MCF 10A (cell line): Measurements from ENCODE around the gene RXFP4. TPM values are rescaled to one million over a fixed set of nuclear protein-coding genes. Genes with fewer than 3 reads are reported as not detected.
A peak's percentile ranks its signal among the peaks of the same experiment; 100 is the strongest.

Experiments
- BruUV-seq: library from RNA; stranded (reverse); fragments of 400-500 nt; replicated peaks from 2 replicates; lab custom pipeline; 2021; lab: Mats Ljungman, UMichigan
- CTCF ChIA-PET: fragments of 300-600 bp; sonication (Branson Sonifier 250); formaldehyde crosslinking; extraction: SDS; loops from one replicate; lab custom pipeline; 2021; ENCODE audit warnings: antibody characterized with exemption, inconsistent platforms; lab: Yijun Ruan, JAX
- POLR2A ChIA-PET: fragments of 300-600, 350-650 bp; sonication (Branson Sonifier 250); formaldehyde crosslinking; extraction: SDS; loops from one replicate; lab custom pipeline; 2020; ENCODE audit warnings: antibody characterized with exemption, inconsistent platforms; lab: Yijun Ruan, JAX
- DNase-seq: peaks from one replicate; pipeline ENCODE4 v3.0.0-alpha.2; 2018; ENCODE audit not compliant: unreplicated experiment
- H3K27ac Mint-ChIP-seq: one replicate; pipeline ENCODE4 v1.8.0; 2022; ENCODE audit warnings: mild to moderate bottlenecking, low read depth, mixed read lengths; ENCODE audit not compliant: unreplicated experiment
- H3K27me3 Mint-ChIP-seq: one replicate; pipeline ENCODE4 v1.8.0; 2022; ENCODE audit warnings: mixed read lengths; ENCODE audit not compliant: insufficient read depth, unreplicated experiment
- H3K36me3 Mint-ChIP-seq: one replicate; pipeline ENCODE4 v1.8.0; 2022; ENCODE audit warnings: mild to moderate bottlenecking, moderate library complexity, mixed read lengths; ENCODE audit not compliant: insufficient read depth, unreplicated experiment
- H3K4me1 Mint-ChIP-seq: one replicate; pipeline ENCODE4 v1.8.0; 2022; ENCODE audit warnings: mixed read lengths; ENCODE audit not compliant: insufficient read depth, unreplicated experiment
- H3K4me3 Mint-ChIP-seq: one replicate; pipeline ENCODE4 v1.8.0; 2022; ENCODE audit warnings: mild to moderate bottlenecking, moderate library complexity, mixed read lengths; ENCODE audit not compliant: unreplicated experiment
- H3K9me3 Mint-ChIP-seq: one replicate; pipeline ENCODE4 v1.8.0; 2022; ENCODE audit warnings: mixed read lengths; ENCODE audit not compliant: unreplicated experiment
- intact Hi-C: fragments of 100-400 bp; cut with micrococcal nuclease; formaldehyde crosslinking; loops from 2 replicates; pipeline ENCODE4 v1.14.1; 2022
- total RNA-seq: library from RNA; stranded (reverse); gene quantifications from 2 replicates; pipeline ENCODE4 v1.2.3, GENCODE V29; 2022
- TF ChIP-seq, protein P1 (sequence below): fragments of 200-600 bp; IDR thresholded peaks from one replicate; pipeline ENCODE4 v1.8.0; 2022; ENCODE audit warnings: antibody characterized with exemption, mild to moderate bottlenecking; ENCODE audit not compliant: unreplicated experiment

The RXFP4 gene
- total RNA-seq, 1 experiment from 2014 or later: not detected

DNA sequence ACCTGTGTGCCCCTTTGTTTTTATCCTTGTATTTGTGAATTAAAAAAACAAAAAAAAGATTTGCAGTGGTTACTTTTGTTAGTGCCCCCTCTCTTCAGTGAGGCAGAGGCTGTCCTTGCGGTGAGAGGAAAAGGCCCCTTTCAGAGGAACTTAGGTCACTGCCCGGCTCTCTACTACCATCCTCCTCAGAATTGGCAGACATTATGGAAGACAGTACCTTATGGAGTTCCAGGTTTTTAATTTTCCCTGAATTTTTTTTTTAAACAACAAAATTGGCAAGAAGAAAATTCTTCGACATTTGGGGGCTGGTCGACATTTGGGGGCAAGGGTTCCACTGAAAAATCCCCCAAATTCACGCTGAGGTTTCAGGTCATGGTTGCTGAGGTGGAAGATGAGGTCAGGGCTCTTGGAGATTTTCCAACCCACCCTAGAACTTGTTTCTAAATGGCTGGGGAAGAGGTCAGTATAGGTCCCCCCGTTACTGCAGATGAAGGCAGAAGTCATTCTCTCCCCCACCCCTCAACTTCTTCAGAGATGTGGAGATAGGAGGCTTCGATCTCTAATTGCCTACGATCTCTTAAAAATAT is 5.3 kb downstream of the RXFP4 start:
- POLR2A ChIA-PET: interaction anchor here (0.6 to 1.2 kb wide), 5 partner anchors 9 to 34 kb away, joined by 3 to 6 read pairs (median 4); partner anchors contain the start of genes ARHGEF2 and KHDC4

DNA sequence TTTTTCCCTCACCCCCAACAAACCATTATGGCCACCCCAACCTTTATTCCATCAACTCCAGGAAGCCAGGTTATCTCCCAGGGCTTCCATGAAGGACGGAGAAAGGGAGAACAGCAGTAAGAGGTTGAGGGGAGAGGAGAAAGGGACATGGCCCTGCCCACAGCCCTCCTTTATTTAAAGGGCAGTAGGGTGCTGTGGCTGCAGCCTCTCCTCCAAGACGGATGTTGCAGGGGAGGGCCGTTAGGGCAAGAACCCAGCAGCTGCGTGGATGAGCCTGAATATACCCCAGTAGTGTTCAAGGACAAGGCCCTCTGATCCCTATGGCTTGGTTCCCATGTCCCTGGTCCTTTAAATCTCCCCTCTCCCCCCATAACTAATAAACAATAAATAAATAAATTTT is 5.9 kb downstream of the RXFP4 start:
- H3K4me3 Mint-ChIP-seq: no peak overlapping the region
- peak overlapping the region; percentile 14 for H3K27ac Mint-ChIP-seq
- ChIA-PET CTCF (interaction anchor here (0.6 to 5.1 kb wide), 5 partner anchors 9 to 498 kb away, joined by 3 to 25 read pairs (median 5); partner anchors contain the start of gene KHDC4), POLR2A (interaction anchor here (0.8 to 1.7 kb wide), 3 partner anchors 10 to 53 kb away, joined by 3 to 4 read pairs (median 4); no protein-coding TSS in a partner anchor)
- BruUV-seq: no TSS peak
- intact Hi-C loops: no loop called here
- H3K4me1 Mint-ChIP-seq: peaks cover 25% of the 10 kb centered on the region
- peaks cover 77% of the 10 kb centered on the region for H3K36me3 Mint-ChIP-seq
- H3K9me3 Mint-ChIP-seq: no peaks in the 10 kb centered on the region
- TF ChIP-seq, protein P1, sequence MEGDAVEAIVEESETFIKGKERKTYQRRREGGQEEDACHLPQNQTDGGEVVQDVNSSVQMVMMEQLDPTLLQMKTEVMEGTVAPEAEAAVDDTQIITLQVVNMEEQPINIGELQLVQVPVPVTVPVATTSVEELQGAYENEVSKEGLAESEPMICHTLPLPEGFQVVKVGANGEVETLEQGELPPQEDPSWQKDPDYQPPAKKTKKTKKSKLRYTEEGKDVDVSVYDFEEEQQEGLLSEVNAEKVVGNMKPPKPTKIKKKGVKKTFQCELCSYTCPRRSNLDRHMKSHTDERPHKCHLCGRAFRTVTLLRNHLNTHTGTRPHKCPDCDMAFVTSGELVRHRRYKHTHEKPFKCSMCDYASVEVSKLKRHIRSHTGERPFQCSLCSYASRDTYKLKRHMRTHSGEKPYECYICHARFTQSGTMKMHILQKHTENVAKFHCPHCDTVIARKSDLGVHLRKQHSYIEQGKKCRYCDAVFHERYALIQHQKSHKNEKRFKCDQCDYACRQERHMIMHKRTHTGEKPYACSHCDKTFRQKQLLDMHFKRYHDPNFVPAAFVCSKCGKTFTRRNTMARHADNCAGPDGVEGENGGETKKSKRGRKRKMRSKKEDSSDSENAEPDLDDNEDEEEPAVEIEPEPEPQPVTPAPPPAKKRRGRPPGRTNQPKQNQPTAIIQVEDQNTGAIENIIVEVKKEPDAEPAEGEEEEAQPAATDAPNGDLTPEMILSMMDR: no peak
- no peaks in the 10 kb centered on the region for H3K27me3 Mint-ChIP-seq
- no peak for DNase-seq

More for the DNA sequence above, 5.3 kb downstream of the RXFP4 start:
- peaks cover 30% of the 10 kb centered on the region for H3K4me1 Mint-ChIP-seq
- no TSS peak for BruUV-seq
- peak overlapping the region; percentile 14 for H3K27ac Mint-ChIP-seq
- H3K9me3 Mint-ChIP-seq: no peaks in the 10 kb centered on the region
- intact Hi-C loops: no loop called here
- no peaks in the 10 kb centered on the region for H3K27me3 Mint-ChIP-seq
- DNase-seq: no peak
- CTCF ChIA-PET: interaction anchor here (0.6 to 5.1 kb wide), 4 partner anchors 10 to 43 kb away, joined by 3 to 35 read pairs (median 14); no protein-coding TSS in a partner anchor
- H3K4me3 Mint-ChIP-seq: no peak overlapping the region
- H3K36me3 Mint-ChIP-seq: peaks cover 73% of the 10 kb centered on the region
- TF ChIP-seq, protein P1: no peak

GRCh38 chr1:155947741-155948140 is 6.3 kb downstream of the RXFP4 start:
- Mint-ChIP-seq H3K4me3 (no peak overlapping the region), H3K9me3 (no peaks in the 10 kb centered on the region), H3K36me3 (peaks cover 78% of the 10 kb centered on the region), H3K27ac (no peak overlapping the region), H3K4me1 (peaks cover 20% of the 10 kb centered on the region), H3K27me3 (no peaks in the 10 kb centered on the region)
- intact Hi-C loops: no loop called here
- POLR2A ChIA-PET: interaction anchor here (0.8 to 1.7 kb wide), 5 partner anchors 10 to 53 kb away, joined by 3 to 4 read pairs (median 4); partner anchors contain the start of gene ARHGEF2
- CTCF ChIA-PET: interaction anchor here (0.6 to 5.1 kb wide), 6 partner anchors 10 to 497 kb away, joined by 3 to 25 read pairs (median 8); partner anchors contain the start of gene KHDC4
- no peak for DNase-seq
- TF ChIP-seq, protein P1: no peak
- no TSS peak for BruUV-seq

DNA sequence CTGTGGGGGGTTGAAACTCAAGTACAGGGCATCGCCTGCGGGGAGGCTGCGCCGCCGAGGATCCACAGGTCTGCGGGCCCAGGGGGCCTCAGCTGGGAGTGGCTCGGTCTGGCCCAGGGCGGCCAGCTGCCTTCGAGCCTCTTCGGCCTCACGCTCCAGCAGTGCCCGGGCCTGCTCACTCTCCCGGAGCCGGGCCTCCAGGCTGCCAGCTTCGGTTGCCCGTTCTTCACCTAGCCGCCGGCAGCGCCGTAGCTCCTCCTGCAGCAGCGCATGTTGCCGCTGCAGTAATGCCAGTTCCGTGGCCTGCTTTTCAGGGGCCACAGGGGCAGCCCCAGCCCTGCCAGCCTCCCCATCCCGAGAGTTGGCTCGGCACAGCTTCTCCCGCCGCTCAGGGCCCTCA is 9.4 kb downstream of the RXFP4 start:
- TF ChIP-seq, protein P1: no peak
- no peak for DNase-seq
- no peak overlapping the region for H3K4me3 Mint-ChIP-seq
- TSS peak; percentile 5 for BruUV-seq
- intact Hi-C loops: no loop called here
- ChIA-PET CTCF (interaction anchor here (0.6 to 5.1 kb wide), 5 partner anchors 9 to 210 kb away, joined by 3 to 25 read pairs (median 6); no protein-coding TSS in a partner anchor), POLR2A (interaction anchor here (1.0 kb wide), 1 partner anchor 51 kb away, joined by 3 read pairs; no protein-coding TSS in a partner anchor)
- no peak overlapping the region for H3K27ac Mint-ChIP-seq
- H3K27me3 Mint-ChIP-seq: no peaks in the 10 kb centered on the region
- no peaks in the 10 kb centered on the region for H3K9me3 Mint-ChIP-seq
- H3K36me3 Mint-ChIP-seq: peaks cover 100% of the 10 kb centered on the region
- peaks cover 4% of the 10 kb centered on the region for H3K4me1 Mint-ChIP-seq
